ENCODE measurements around the gene MBNL2.
"Not testable (repeated sequence)": the region's sequence is repeated elsewhere in the genome, so short reads cannot be mapped to it uniquely, and the experiment has no call there.

The MBNL2 gene

GRCh38 chr13:97192166-97192565 lies 30.0 kb upstream of the MBNL2 start:
- H3K4me3 ChIP-seq (ENCODE audit: extremely low read depth, insufficient read depth, low read length, poor library complexity, severe bottlenecking): no peak overlapping the region
- peaks cover 16% of the 10 kb centered on the region for H3K4me1 ChIP-seq (ENCODE audit: control insufficient read depth, insufficient read depth, low read length, poor library complexity, severe bottlenecking)
- H3K36me3 ChIP-seq (ENCODE audit: control insufficient read depth, insufficient read depth, low read length): no peaks in the 10 kb centered on the region
- WGBS, 2 experiments (ENCODE audit: insufficient coverage in 2 of 2): 60 to 100% methylated on average over 1 to 2 of the region's 3 CpGs
- H3K9me3 ChIP-seq (ENCODE audit: control insufficient read depth, low read length): no peaks in the 10 kb centered on the region
- H3K27ac ChIP-seq (ENCODE audit: low read depth, low read length, severe bottlenecking): no peak overlapping the region

- H3K27ac ChIP-seq (ENCODE audit: low read depth, low read length, severe bottlenecking): no peak overlapping the region
- 97 to 100% methylated on average over 3 to 5 of the region's 5 CpGs for WGBS, 2 experiments (ENCODE audit: insufficient coverage in 2 of 2)
- no peaks in the 10 kb centered on the region for H3K9me3 ChIP-seq (ENCODE audit: control insufficient read depth, low read length)
Measured at GRCh38 chr13:97193577-97193976, 28.6 kb upstream of the MBNL2 start.

GRCh38 chr13:97194479-97194878 lies 27.7 kb upstream of the MBNL2 start:
- Histone ChIP-seq H3K4me1 (ENCODE audit: control insufficient read depth, insufficient read depth, low read length, poor library complexity, severe bottlenecking) (peaks cover 16% of the 10 kb centered on the region), H3K9me3 (ENCODE audit: control insufficient read depth, low read length) (no peaks in the 10 kb centered on the region), H3K27ac (ENCODE audit: low read depth, low read length, severe bottlenecking) (peak overlapping the region; percentile 71), H3K4me3 (ENCODE audit: extremely low read depth, insufficient read depth, low read length, poor library complexity, severe bottlenecking) (no peak overlapping the region), H3K36me3 (ENCODE audit: control insufficient read depth, insufficient read depth, low read length) (no peaks in the 10 kb centered on the region)
- WGBS, 2 experiments (ENCODE audit: insufficient coverage in 2 of 2): 46 to 50% methylated on average over 4 to 6 of the region's 6 CpGs

More at GRCh38 chr13:97193577-97193976, 28.6 kb upstream of the MBNL2 start:
- Histone ChIP-seq H3K36me3 (ENCODE audit: control insufficient read depth, insufficient read depth, low read length) (no peaks in the 10 kb centered on the region), H3K4me1 (ENCODE audit: control insufficient read depth, insufficient read depth, low read length, poor library complexity, severe bottlenecking) (peaks cover 16% of the 10 kb centered on the region), H3K4me3 (ENCODE audit: extremely low read depth, insufficient read depth, low read length, poor library complexity, severe bottlenecking) (no peak overlapping the region)

- Histone ChIP-seq H3K4me3 (ENCODE audit: extremely low read depth, insufficient read depth, low read length, poor library complexity, severe bottlenecking) (no peak overlapping the region), H3K4me1 (ENCODE audit: control insufficient read depth, insufficient read depth, low read length, poor library complexity, severe bottlenecking) (peaks cover 16% of the 10 kb centered on the region), H3K36me3 (ENCODE audit: control insufficient read depth, insufficient read depth, low read length) (no peaks in the 10 kb centered on the region), H3K9me3 (ENCODE audit: control insufficient read depth, low read length) (no peaks in the 10 kb centered on the region), H3K27ac (ENCODE audit: low read depth, low read length, severe bottlenecking) (no peak overlapping the region)
- WGBS, 2 experiments (ENCODE audit: insufficient coverage in 2 of 2): 68 to 78% methylated on average over 1 to 3 of the region's 4 CpGs
Measured at GRCh38 chr13:97196340-97196739, 25.8 kb upstream of the MBNL2 start.

GRCh38 chr13:97198753-97199152 lies 23.4 kb upstream of the MBNL2 start:
- 94 to 100% methylated on average over 2 of the region's 2 CpGs for WGBS, 2 experiments (ENCODE audit: insufficient coverage in 2 of 2)
- Histone ChIP-seq H3K4me1 (ENCODE audit: control insufficient read depth, insufficient read depth, low read length, poor library complexity, severe bottlenecking) (peaks cover 12% of the 10 kb centered on the region), H3K27ac (ENCODE audit: low read depth, low read length, severe bottlenecking) (no peak overlapping the region), H3K4me3 (ENCODE audit: extremely low read depth, insufficient read depth, low read length, poor library complexity, severe bottlenecking) (no peak overlapping the region), H3K36me3 (ENCODE audit: control insufficient read depth, insufficient read depth, low read length) (no peaks in the 10 kb centered on the region), H3K9me3 (ENCODE audit: control insufficient read depth, low read length) (no peaks in the 10 kb centered on the region)

- no peaks in the 10 kb centered on the region for H3K9me3 ChIP-seq (ENCODE audit: control insufficient read depth, low read length)
- H3K36me3 ChIP-seq (ENCODE audit: control insufficient read depth, insufficient read depth, low read length): no peaks in the 10 kb centered on the region
- H3K4me1 ChIP-seq (ENCODE audit: control insufficient read depth, insufficient read depth, low read length, poor library complexity, severe bottlenecking): peaks cover 6% of the 10 kb centered on the region
- no peak overlapping the region for H3K27ac ChIP-seq (ENCODE audit: low read depth, low read length, severe bottlenecking)
- H3K4me3 ChIP-seq (ENCODE audit: extremely low read depth, insufficient read depth, low read length, poor library complexity, severe bottlenecking): no peak overlapping the region
- 91% methylated on average over 2 of the region's 3 CpGs; no CpG with 5 or more reads in 1 of the 2 experiments for WGBS, 2 experiments (ENCODE audit: insufficient coverage in 2 of 2)
Measured at GRCh38 chr13:97199451-97199850, 22.7 kb upstream of the MBNL2 start.

GRCh38 chr13:97200081-97200942 lies 21.8 kb upstream of the MBNL2 start:
- 83 to 100% methylated on average over 2 of the region's 6 CpGs for WGBS, 2 experiments (ENCODE audit: insufficient coverage in 2 of 2)
- H3K9me3 ChIP-seq (ENCODE audit: control insufficient read depth, low read length): no peaks in the 10 kb centered on the region
- no peaks in the 10 kb centered on the region for H3K36me3 ChIP-seq (ENCODE audit: control insufficient read depth, insufficient read depth, low read length)
- no peak overlapping the region for H3K27ac ChIP-seq (ENCODE audit: low read depth, low read length, severe bottlenecking)
- no peak overlapping the region for H3K4me3 ChIP-seq (ENCODE audit: extremely low read depth, insufficient read depth, low read length, poor library complexity, severe bottlenecking)
- H3K4me1 ChIP-seq (ENCODE audit: control insufficient read depth, insufficient read depth, low read length, poor library complexity, severe bottlenecking): no peaks in the 10 kb centered on the region

GRCh38 chr13:97202761-97203160 lies 19.4 kb upstream of the MBNL2 start:
- peaks cover 5% of the 10 kb centered on the region for H3K4me1 ChIP-seq (ENCODE audit: control insufficient read depth, insufficient read depth, low read length, poor library complexity, severe bottlenecking)
- 93 to 100% methylated on average over 2 of the region's 4 CpGs for WGBS, 2 experiments (ENCODE audit: insufficient coverage in 2 of 2)
- H3K9me3 ChIP-seq (ENCODE audit: control insufficient read depth, low read length): peaks cover 4% of the 10 kb centered on the region
- no peaks in the 10 kb centered on the region for H3K36me3 ChIP-seq (ENCODE audit: control insufficient read depth, insufficient read depth, low read length)
- H3K27ac ChIP-seq (ENCODE audit: low read depth, low read length, severe bottlenecking): no peak overlapping the region
- H3K4me3 ChIP-seq (ENCODE audit: extremely low read depth, insufficient read depth, low read length, poor library complexity, severe bottlenecking): no peak overlapping the region

- Histone ChIP-seq H3K36me3 (ENCODE audit: control insufficient read depth, insufficient read depth, low read length) (no peaks in the 10 kb centered on the region), H3K9me3 (ENCODE audit: control insufficient read depth, low read length) (peaks cover 4% of the 10 kb centered on the region), H3K4me1 (ENCODE audit: control insufficient read depth, insufficient read depth, low read length, poor library complexity, severe bottlenecking) (peaks cover 5% of the 10 kb centered on the region), H3K4me3 (ENCODE audit: extremely low read depth, insufficient read depth, low read length, poor library complexity, severe bottlenecking) (no peak overlapping the region), H3K27ac (ENCODE audit: low read depth, low read length, severe bottlenecking) (no peak overlapping the region)
- no CpG with 5 or more reads among the region's 1 CpG for WGBS, 2 experiments (ENCODE audit: insufficient coverage in 2 of 2)
Measured at GRCh38 chr13:97205465-97205864, 16.7 kb upstream of the MBNL2 start.

- Histone ChIP-seq H3K4me1 (ENCODE audit: control insufficient read depth, insufficient read depth, low read length, poor library complexity, severe bottlenecking) (peaks cover 5% of the 10 kb centered on the region), H3K27ac (ENCODE audit: low read depth, low read length, severe bottlenecking) (no peak overlapping the region), H3K4me3 (ENCODE audit: extremely low read depth, insufficient read depth, low read length, poor library complexity, severe bottlenecking) (no peak overlapping the region), H3K9me3 (ENCODE audit: control insufficient read depth, low read length) (peaks cover 4% of the 10 kb centered on the region), H3K36me3 (ENCODE audit: control insufficient read depth, insufficient read depth, low read length) (no peaks in the 10 kb centered on the region)
- WGBS, 2 experiments (ENCODE audit: insufficient coverage in 2 of 2): 66 to 68% methylated on average over 2 of the region's 3 CpGs
Measured at GRCh38 chr13:97205982-97206381, 16.2 kb upstream of the MBNL2 start.

- H3K9me3 ChIP-seq (ENCODE audit: control insufficient read depth, low read length): not testable (repeated sequence)
- WGBS, 2 experiments (ENCODE audit: insufficient coverage in 2 of 2): 95 to 100% methylated on average over 2 to 3 of the region's 3 CpGs
Measured at GRCh38 chr13:97207252-97207651, 14.9 kb upstream of the MBNL2 start.

More at GRCh38 chr13:97207252-97207651, 14.9 kb upstream of the MBNL2 start:
- H3K36me3 ChIP-seq (ENCODE audit: control insufficient read depth, insufficient read depth, low read length); H3K4me3 ChIP-seq (ENCODE audit: extremely low read depth, insufficient read depth, low read length, poor library complexity, severe bottlenecking); H3K4me1 ChIP-seq (ENCODE audit: control insufficient read depth, insufficient read depth, low read length, poor library complexity, severe bottlenecking); H3K27ac ChIP-seq (ENCODE audit: low read depth, low read length, severe bottlenecking): not testable (repeated sequence)
